ENCODE measurements around the gene GPR161. TPM values are rescaled to one million over a fixed set of nuclear protein-coding genes. Genes with fewer than 3 reads are reported as not detected.

GPR161 gene
- total RNA-seq, 1 donor from 2014 or later: 21.9 TPM

DNA sequence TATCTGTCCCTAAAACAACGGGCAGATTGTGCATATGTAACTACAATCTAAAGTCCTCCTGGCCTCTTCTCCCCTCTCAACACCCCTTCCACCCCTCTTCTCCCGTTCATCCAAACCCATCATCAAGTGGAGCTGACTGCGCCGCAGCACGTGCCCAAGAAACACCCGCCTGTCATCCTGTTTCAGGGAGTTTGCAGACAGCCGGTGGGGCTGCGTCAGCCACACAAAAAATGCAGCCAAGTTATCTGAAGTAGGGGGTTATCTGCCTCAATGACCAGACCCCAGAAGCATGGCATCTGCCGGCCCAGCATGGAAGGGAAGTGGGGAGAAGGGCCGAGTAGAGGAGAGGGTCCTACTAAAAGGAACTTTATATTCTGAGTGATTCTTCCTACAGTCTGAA, 49.0 kb downstream of the GPR161 start:
- H3K27me3 ChIP-seq (ENCODE audit: insufficient read depth, low read length): no peaks in the 10 kb centered on the region
- Mint-ChIP-seq H3K36me3 (ENCODE audit: low read depth, unreplicated experiment) (peaks cover 24% of the 10 kb centered on the region), H3K27ac (ENCODE audit: unreplicated experiment) (no peak overlapping the region), H3K4me1 (ENCODE audit: low read depth, unreplicated experiment) (peaks cover 10% of the 10 kb centered on the region), H3K4me3 (ENCODE audit: unreplicated experiment) (no peak overlapping the region), H3K9me3 (ENCODE audit: unreplicated experiment) (no peaks in the 10 kb centered on the region), H3K27me3 (ENCODE audit: low read depth, unreplicated experiment) (no peaks in the 10 kb centered on the region)
- no peak overlapping the region for H3K4me3 ChIP-seq (ENCODE audit: insufficient read depth, low read depth, low read length)
- TF ChIP-seq EZH2 (IDR thresholded peaks at IDR 0.05; ENCODE audit: insufficient read depth, low read length): no peak
- TF ChIP-seq, protein P1, sequence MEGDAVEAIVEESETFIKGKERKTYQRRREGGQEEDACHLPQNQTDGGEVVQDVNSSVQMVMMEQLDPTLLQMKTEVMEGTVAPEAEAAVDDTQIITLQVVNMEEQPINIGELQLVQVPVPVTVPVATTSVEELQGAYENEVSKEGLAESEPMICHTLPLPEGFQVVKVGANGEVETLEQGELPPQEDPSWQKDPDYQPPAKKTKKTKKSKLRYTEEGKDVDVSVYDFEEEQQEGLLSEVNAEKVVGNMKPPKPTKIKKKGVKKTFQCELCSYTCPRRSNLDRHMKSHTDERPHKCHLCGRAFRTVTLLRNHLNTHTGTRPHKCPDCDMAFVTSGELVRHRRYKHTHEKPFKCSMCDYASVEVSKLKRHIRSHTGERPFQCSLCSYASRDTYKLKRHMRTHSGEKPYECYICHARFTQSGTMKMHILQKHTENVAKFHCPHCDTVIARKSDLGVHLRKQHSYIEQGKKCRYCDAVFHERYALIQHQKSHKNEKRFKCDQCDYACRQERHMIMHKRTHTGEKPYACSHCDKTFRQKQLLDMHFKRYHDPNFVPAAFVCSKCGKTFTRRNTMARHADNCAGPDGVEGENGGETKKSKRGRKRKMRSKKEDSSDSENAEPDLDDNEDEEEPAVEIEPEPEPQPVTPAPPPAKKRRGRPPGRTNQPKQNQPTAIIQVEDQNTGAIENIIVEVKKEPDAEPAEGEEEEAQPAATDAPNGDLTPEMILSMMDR (IDR thresholded peaks at IDR 0.05; ENCODE audit: insufficient read depth, low read depth, low read length): no peak
- H3K9me3 ChIP-seq (ENCODE audit: insufficient read depth, low read depth, low read length): no peaks in the 10 kb centered on the region
- H3K79me2 ChIP-seq (ENCODE audit: insufficient read depth, low read length): no peaks in the 10 kb centered on the region
- H4K20me1 ChIP-seq (ENCODE audit: insufficient read depth, low read length): peaks cover 7% of the 10 kb centered on the region
- no peak for DNase-seq (ENCODE audit: low read depth)
- H3K4me2 ChIP-seq (ENCODE audit: low read length): no peak overlapping the region
- H3K27ac ChIP-seq (ENCODE audit: low read depth, low read length): no peak overlapping the region
- H3K36me3 ChIP-seq (ENCODE audit: insufficient read depth, low read length): no peaks in the 10 kb centered on the region
- FAIRE-seq: no peak
- no peak overlapping the region for H2AFZ ChIP-seq (ENCODE audit: low read depth, low read length)
- no peak overlapping the region for H3K9ac ChIP-seq (ENCODE audit: low read length)
- no peaks in the 10 kb centered on the region for H3K4me1 ChIP-seq (ENCODE audit: insufficient read depth, low read length)

DNA sequence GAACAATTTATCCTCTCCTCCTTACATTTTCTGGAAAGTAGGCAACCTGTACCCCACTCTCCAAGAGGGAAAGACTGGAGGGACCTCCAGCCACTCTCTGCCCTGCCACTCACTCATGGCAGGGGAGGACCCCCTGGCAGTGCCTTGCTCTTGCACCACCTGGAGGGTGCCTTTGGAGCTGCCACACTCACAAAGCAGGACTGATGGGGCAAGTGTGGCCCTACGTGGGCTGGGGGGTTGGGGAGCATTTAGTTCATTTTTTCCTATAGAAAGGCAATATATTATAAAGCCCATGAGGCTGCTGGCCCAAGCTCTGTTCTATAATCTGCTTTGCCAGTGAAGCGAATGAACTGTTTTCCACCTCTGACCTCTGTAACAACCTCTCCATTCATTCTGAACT, 50.3 kb downstream of the GPR161 start:
- FAIRE-seq (no peak), DNase-seq (ENCODE audit: low read depth) (no peak)
- Mint-ChIP-seq H3K9me3 (ENCODE audit: unreplicated experiment) (no peaks in the 10 kb centered on the region), H3K4me1 (ENCODE audit: low read depth, unreplicated experiment) (peaks cover 19% of the 10 kb centered on the region), H3K27ac (ENCODE audit: unreplicated experiment) (no peak overlapping the region), H3K36me3 (ENCODE audit: low read depth, unreplicated experiment) (peaks cover 27% of the 10 kb centered on the region), H3K4me3 (ENCODE audit: unreplicated experiment) (no peak overlapping the region), H3K27me3 (ENCODE audit: low read depth, unreplicated experiment) (no peaks in the 10 kb centered on the region)
- Histone ChIP-seq H3K27ac (ENCODE audit: low read depth, low read length) (no peak overlapping the region), H4K20me1 (ENCODE audit: insufficient read depth, low read length) (peaks cover 7% of the 10 kb centered on the region), H3K4me1 (ENCODE audit: insufficient read depth, low read length) (peaks cover 6% of the 10 kb centered on the region), H3K9me3 (ENCODE audit: insufficient read depth, low read depth, low read length) (no peaks in the 10 kb centered on the region), H3K27me3 (ENCODE audit: insufficient read depth, low read length) (no peaks in the 10 kb centered on the region), H3K4me3 (ENCODE audit: insufficient read depth, low read depth, low read length) (no peak overlapping the region), H3K9ac (ENCODE audit: low read length) (no peak overlapping the region), H3K79me2 (ENCODE audit: insufficient read depth, low read length) (no peaks in the 10 kb centered on the region), H3K36me3 (ENCODE audit: insufficient read depth, low read length) (no peaks in the 10 kb centered on the region), H2AFZ (ENCODE audit: low read depth, low read length) (no peak overlapping the region), H3K4me2 (ENCODE audit: low read length) (no peak overlapping the region)
- no peak for TF ChIP-seq EZH2 (IDR thresholded peaks at IDR 0.05; ENCODE audit: insufficient read depth, low read length)
- TF ChIP-seq, protein P1 (IDR thresholded peaks at IDR 0.05; ENCODE audit: insufficient read depth, low read depth, low read length): no peak

DNA sequence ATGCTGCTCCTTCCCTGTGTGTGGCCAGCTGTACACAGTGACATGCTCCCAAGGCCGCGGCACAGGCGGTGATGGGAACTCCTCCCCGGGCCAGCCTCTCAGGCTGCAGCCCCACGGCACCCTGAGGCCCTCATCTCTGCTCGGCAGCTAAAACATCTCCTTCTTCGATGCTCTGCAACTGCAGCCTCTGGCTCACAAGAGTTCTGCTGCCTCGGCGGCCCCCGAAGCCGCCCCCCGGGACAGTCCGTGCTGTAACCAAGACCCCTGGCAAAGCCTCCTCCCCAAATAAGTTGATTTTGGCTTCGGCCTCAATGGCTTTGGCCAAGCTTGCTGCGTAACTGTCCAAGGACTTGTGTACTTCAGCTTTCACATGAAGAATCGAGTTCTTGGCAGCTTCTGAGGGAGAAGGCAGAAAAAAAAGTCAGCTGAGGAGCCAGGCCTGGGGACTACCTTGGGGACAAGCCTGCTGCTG, 51.3 kb downstream of the GPR161 start:
- Mint-ChIP-seq H3K36me3 (ENCODE audit: low read depth, unreplicated experiment) (peaks cover 32% of the 10 kb centered on the region), H3K9me3 (ENCODE audit: unreplicated experiment) (no peaks in the 10 kb centered on the region), H3K4me3 (ENCODE audit: unreplicated experiment) (no peak overlapping the region), H3K27me3 (ENCODE audit: low read depth, unreplicated experiment) (no peaks in the 10 kb centered on the region), H3K27ac (ENCODE audit: unreplicated experiment) (no peak overlapping the region), H3K4me1 (ENCODE audit: low read depth, unreplicated experiment) (peaks cover 28% of the 10 kb centered on the region)
- Histone ChIP-seq H4K20me1 (ENCODE audit: insufficient read depth, low read length) (peaks cover 7% of the 10 kb centered on the region), H3K79me2 (ENCODE audit: insufficient read depth, low read length) (no peaks in the 10 kb centered on the region), H3K9me3 (ENCODE audit: insufficient read depth, low read depth, low read length) (no peaks in the 10 kb centered on the region), H2AFZ (ENCODE audit: low read depth, low read length) (no peak overlapping the region), H3K4me2 (ENCODE audit: low read length) (no peak overlapping the region), H3K36me3 (ENCODE audit: insufficient read depth, low read length) (no peaks in the 10 kb centered on the region), H3K9ac (ENCODE audit: low read length) (no peak overlapping the region), H3K27me3 (ENCODE audit: insufficient read depth, low read length) (no peaks in the 10 kb centered on the region), H3K27ac (ENCODE audit: low read depth, low read length) (no peak overlapping the region), H3K4me1 (ENCODE audit: insufficient read depth, low read length) (peaks cover 13% of the 10 kb centered on the region), H3K4me3 (ENCODE audit: insufficient read depth, low read depth, low read length) (no peak overlapping the region)
- TF ChIP-seq, protein P1 (IDR thresholded peaks at IDR 0.05; ENCODE audit: insufficient read depth, low read depth, low read length): no peak
- no peak for TF ChIP-seq EZH2 (IDR thresholded peaks at IDR 0.05; ENCODE audit: insufficient read depth, low read length)
- no peak for FAIRE-seq
- DNase-seq (ENCODE audit: low read depth): no peak

Measured in astrocyte (in vitro differentiated cells and primary cell).